HEK293 (cell line): Measurements from ENCODE around the gene TPM2.
A peak's percentile ranks its signal among the peaks of the same experiment; 100 is the strongest.

Experiments
- CTCF ChIA-PET: fragments of 350-600 bp; formaldehyde crosslinking; extraction: SDS; loops from one replicate; lab custom pipeline; 2021; ENCODE audit warnings: antibody characterized with exemption; lab: Yijun Ruan, JAX
- POLR2A ChIA-PET: fragments of 300-600 bp; formaldehyde crosslinking; extraction: SDS; loops from one replicate; lab custom pipeline; 2020; ENCODE audit warnings: antibody characterized with exemption, inconsistent platforms; lab: Yijun Ruan, JAX
- H3K27ac ChIP-seq: fragments of 200-500 bp; sonication (Bioruptor generic); 2 replicates; pipeline ENCODE4 v1.5.1; 2014; ENCODE audit warnings: low read depth, low read length, control low read depth, inconsistent platforms; ENCODE audit errors: extremely low read depth
- H3K36me3 ChIP-seq, 2 experiments: fragments of 200-500 bp in 1 of 2; sonication (Bioruptor generic) in 1 of 2; 1 replicate in 1 of 2; 2 replicates in 1 of 2; pipeline ENCODE4 v1.5.1; 2014 to 2017; ENCODE audit warnings: inconsistent platforms in 2 of 2, low read length in 2 of 2; ENCODE audit not compliant: control insufficient read depth in 2 of 2, insufficient read depth in 1 of 2
- H3K4me1 ChIP-seq: fragments of 200-500 bp; sonication (Bioruptor generic); 2 replicates; pipeline ENCODE4 v1.5.1; 2014; ENCODE audit warnings: mild to moderate bottlenecking, low read length, inconsistent platforms; ENCODE audit not compliant: control insufficient read depth, insufficient read depth
- H3K4me3 ChIP-seq: 2 replicates; pipeline ENCODE4 v1.5.1; 2011; ENCODE audit warnings: low read depth, mild to moderate bottlenecking, control low read depth, low read length, moderate library complexity
- H3K9me3 ChIP-seq: fragments of 200-500 bp; sonication (Bioruptor generic); 2 replicates; pipeline ENCODE4 v1.5.1; 2014; ENCODE audit warnings: low read depth, low read length, inconsistent platforms; ENCODE audit not compliant: control insufficient read depth, insufficient read depth
- GLI4 ChIP-seq: fragments of 450-650 bp; formaldehyde crosslinking; IDR thresholded peaks from 2 replicates; pipeline ENCODE4 v1.5.1; 2016; ENCODE audit warnings: missing biosample characterization, missing genetic modification characterization
- HOXA7 ChIP-seq: sonication (generic); formaldehyde crosslinking; IDR thresholded peaks from 2 replicates; pipeline ENCODE4 v1.8.1; 2022; ENCODE audit warnings: missing genetic modification reagents, borderline replicate concordance
- KLF10 ChIP-seq: fragments of 450-650 bp; IDR thresholded peaks from 2 replicates; pipeline ENCODE4 v1.5.1; 2018; ENCODE audit warnings: missing biosample characterization, mild to moderate bottlenecking, missing genetic modification characterization
- KLF16 ChIP-seq: fragments of 450-650 bp; formaldehyde crosslinking; IDR thresholded peaks from 2 replicates; pipeline ENCODE4 v1.5.1; 2017; ENCODE audit warnings: missing biosample characterization, missing genetic modification characterization
- KLF17 ChIP-seq: fragments of 450-650 bp; formaldehyde crosslinking; IDR thresholded peaks from 2 replicates; pipeline ENCODE4 v1.5.1; 2016; ENCODE audit warnings: missing biosample characterization, missing genetic modification characterization
- REPIN1 ChIP-seq: fragments of 450-650 bp; formaldehyde crosslinking; IDR thresholded peaks from 2 replicates; pipeline ENCODE4 v1.5.1; 2017; ENCODE audit warnings: missing biosample characterization, missing genetic modification characterization, low read depth
- ZBTB17 ChIP-seq: fragments of 450-650 bp; formaldehyde crosslinking; IDR thresholded peaks from 2 replicates; pipeline ENCODE4 v1.5.1; 2016; ENCODE audit warnings: missing biosample characterization, missing genetic modification characterization
- ZBTB20 ChIP-seq: fragments of 450-650 bp; formaldehyde crosslinking; IDR thresholded peaks from 2 replicates; pipeline ENCODE4 v1.5.1; 2016; ENCODE audit warnings: missing biosample characterization, missing genetic modification characterization
- ZNF292 ChIP-seq: fragments of 450-650 bp; formaldehyde crosslinking; IDR thresholded peaks from 2 replicates; pipeline ENCODE4 v1.5.1; 2016; ENCODE audit warnings: low read depth, missing biosample characterization, missing genetic modification characterization, borderline replicate concordance
- ZNF555 ChIP-seq: fragments of 450-650 bp; formaldehyde crosslinking; conservative IDR thresholded peaks from 2 replicates; pipeline ENCODE4 v1.5.1; 2017; ENCODE audit warnings: missing biosample characterization, mild to moderate bottlenecking, missing genetic modification characterization, inconsistent platforms
- ZNF600 ChIP-seq: fragments of 450-650 bp; formaldehyde crosslinking; IDR thresholded peaks from 2 replicates; pipeline ENCODE4 v1.5.1; 2016; ENCODE audit warnings: missing biosample characterization, missing genetic modification characterization
- ZNF629 ChIP-seq: fragments of 450-650 bp; formaldehyde crosslinking; IDR thresholded peaks from 2 replicates; pipeline ENCODE4 v1.5.1; 2017; ENCODE audit warnings: missing biosample characterization, missing genetic modification characterization
- ZNF664 ChIP-seq: fragments of 450-650 bp; formaldehyde crosslinking; IDR thresholded peaks from 2 replicates; pipeline ENCODE4 v1.5.1; 2016; ENCODE audit warnings: missing biosample characterization, missing genetic modification characterization
- ZNF777 ChIP-seq: fragments of 450-650 bp; formaldehyde crosslinking; IDR thresholded peaks from 2 replicates; pipeline ENCODE4 v1.5.1; 2017; ENCODE audit warnings: missing biosample characterization, missing genetic modification characterization, borderline replicate concordance
- ZSCAN5A ChIP-seq: fragments of 450-650 bp; formaldehyde crosslinking; IDR thresholded peaks from 2 replicates; pipeline ENCODE4 v1.5.1; 2016; ENCODE audit warnings: missing biosample characterization, missing genetic modification characterization
- TF ChIP-seq, protein P1 (sequence below): fragments of 450-650 bp; formaldehyde crosslinking; IDR thresholded peaks from 2 replicates; pipeline ENCODE4 v1.5.1; 2016; ENCODE audit warnings: missing biosample characterization, missing genetic modification characterization
- TF ChIP-seq, protein P2 (sequence below): fragments of 450-650 bp; formaldehyde crosslinking; IDR thresholded peaks from 2 replicates; pipeline ENCODE4 v1.5.1; 2016; ENCODE audit warnings: missing biosample characterization, missing genetic modification characterization
- TF ChIP-seq, protein P3 (sequence below): fragments of 450-650 bp; formaldehyde crosslinking; IDR thresholded peaks from 2 replicates; pipeline ENCODE4 v1.5.1; 2017; ENCODE audit warnings: missing biosample characterization, missing genetic modification characterization

The TPM2 gene

DNA sequence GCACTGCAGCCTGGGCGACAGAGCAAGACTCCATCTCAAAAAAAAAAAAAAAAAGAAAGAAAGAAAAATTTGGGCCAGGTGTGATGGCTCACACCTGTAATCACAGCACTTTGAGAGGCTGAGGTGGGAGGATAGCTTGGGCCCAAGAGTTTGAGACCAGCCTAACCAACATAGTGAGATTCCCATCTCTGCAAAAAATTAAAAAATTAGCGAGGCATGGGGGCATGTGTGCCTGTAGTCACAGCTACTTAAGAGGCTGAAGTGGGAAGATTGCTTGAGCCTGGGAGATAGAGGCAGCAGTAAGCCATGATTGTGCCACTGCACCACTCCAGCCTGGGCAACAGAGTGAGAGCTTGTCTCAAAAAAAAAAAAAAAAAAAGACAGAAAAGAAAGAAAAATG is 36.1 kb downstream of the TPM2 start:
- Histone ChIP-seq H3K9me3 (no peaks in the 10 kb centered on the region), H3K27ac (no peak overlapping the region), H3K36me3 (no peaks in the 10 kb centered on the region), H3K4me3 (no peak overlapping the region), H3K4me1 (no peaks in the 10 kb centered on the region)
- CTCF ChIA-PET: interaction anchor here (0.7 kb wide), 1 partner anchor 1642 kb away, joined by 3 read pairs; no protein-coding TSS in a partner anchor
- no peak for TF ChIP-seq KLF17 (tag by site-specific recombination)
- no peak for TF ChIP-seq HOXA7
- TF ChIP-seq, protein P1, sequence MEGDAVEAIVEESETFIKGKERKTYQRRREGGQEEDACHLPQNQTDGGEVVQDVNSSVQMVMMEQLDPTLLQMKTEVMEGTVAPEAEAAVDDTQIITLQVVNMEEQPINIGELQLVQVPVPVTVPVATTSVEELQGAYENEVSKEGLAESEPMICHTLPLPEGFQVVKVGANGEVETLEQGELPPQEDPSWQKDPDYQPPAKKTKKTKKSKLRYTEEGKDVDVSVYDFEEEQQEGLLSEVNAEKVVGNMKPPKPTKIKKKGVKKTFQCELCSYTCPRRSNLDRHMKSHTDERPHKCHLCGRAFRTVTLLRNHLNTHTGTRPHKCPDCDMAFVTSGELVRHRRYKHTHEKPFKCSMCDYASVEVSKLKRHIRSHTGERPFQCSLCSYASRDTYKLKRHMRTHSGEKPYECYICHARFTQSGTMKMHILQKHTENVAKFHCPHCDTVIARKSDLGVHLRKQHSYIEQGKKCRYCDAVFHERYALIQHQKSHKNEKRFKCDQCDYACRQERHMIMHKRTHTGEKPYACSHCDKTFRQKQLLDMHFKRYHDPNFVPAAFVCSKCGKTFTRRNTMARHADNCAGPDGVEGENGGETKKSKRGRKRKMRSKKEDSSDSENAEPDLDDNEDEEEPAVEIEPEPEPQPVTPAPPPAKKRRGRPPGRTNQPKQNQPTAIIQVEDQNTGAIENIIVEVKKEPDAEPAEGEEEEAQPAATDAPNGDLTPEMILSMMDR (tag by site-specific recombination): no peak
- TF ChIP-seq ZSCAN5A (tag by site-specific recombination): no peak
- no peak for TF ChIP-seq ZNF664
- TF ChIP-seq KLF10 (tag by site-specific recombination): no peak
- no peak for TF ChIP-seq KLF16 (tag by site-specific recombination)
- TF ChIP-seq GLI4 (tag by site-specific recombination): no peak
- TF ChIP-seq ZBTB17 (tag by site-specific recombination): no peak
- no peak for TF ChIP-seq ZNF555 (tag by site-specific recombination)
- POLR2A ChIA-PET: interaction anchor here (0.6 kb wide), 1 partner anchor 54 kb away, joined by 3 read pairs; no protein-coding TSS in a partner anchor

DNA sequence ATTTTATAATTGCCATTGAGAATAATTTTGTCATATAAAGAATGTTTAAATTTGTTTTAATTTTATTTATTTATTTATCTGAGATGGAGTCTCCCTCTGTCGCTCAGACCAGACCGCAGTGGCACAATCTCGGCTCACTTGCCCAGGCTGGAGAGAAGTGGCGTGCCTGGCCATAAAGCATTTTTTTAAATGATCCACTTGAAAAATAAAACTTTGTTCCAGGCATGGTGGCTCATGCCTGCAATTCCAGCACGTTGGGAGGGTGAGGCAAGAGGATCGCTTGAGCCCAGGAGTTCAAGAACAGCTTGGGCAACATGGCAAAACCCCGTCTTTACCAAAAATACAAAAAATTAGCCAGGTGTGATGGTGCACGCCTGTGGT is 36.9 kb downstream of the TPM2 start:
- H3K27ac ChIP-seq: no peak overlapping the region
- no peaks in the 10 kb centered on the region for H3K9me3 ChIP-seq
- ChIA-PET POLR2A (interaction anchor here (0.6 to 1.5 kb wide), 3 partner anchors 12 to 1900 kb away, joined by 3 to 5 read pairs (median 4); partner anchors contain the start of gene ARHGEF39), CTCF (no interaction called here)
- no peaks in the 10 kb centered on the region for H3K36me3 ChIP-seq
- TF ChIP-seq, protein P2, sequence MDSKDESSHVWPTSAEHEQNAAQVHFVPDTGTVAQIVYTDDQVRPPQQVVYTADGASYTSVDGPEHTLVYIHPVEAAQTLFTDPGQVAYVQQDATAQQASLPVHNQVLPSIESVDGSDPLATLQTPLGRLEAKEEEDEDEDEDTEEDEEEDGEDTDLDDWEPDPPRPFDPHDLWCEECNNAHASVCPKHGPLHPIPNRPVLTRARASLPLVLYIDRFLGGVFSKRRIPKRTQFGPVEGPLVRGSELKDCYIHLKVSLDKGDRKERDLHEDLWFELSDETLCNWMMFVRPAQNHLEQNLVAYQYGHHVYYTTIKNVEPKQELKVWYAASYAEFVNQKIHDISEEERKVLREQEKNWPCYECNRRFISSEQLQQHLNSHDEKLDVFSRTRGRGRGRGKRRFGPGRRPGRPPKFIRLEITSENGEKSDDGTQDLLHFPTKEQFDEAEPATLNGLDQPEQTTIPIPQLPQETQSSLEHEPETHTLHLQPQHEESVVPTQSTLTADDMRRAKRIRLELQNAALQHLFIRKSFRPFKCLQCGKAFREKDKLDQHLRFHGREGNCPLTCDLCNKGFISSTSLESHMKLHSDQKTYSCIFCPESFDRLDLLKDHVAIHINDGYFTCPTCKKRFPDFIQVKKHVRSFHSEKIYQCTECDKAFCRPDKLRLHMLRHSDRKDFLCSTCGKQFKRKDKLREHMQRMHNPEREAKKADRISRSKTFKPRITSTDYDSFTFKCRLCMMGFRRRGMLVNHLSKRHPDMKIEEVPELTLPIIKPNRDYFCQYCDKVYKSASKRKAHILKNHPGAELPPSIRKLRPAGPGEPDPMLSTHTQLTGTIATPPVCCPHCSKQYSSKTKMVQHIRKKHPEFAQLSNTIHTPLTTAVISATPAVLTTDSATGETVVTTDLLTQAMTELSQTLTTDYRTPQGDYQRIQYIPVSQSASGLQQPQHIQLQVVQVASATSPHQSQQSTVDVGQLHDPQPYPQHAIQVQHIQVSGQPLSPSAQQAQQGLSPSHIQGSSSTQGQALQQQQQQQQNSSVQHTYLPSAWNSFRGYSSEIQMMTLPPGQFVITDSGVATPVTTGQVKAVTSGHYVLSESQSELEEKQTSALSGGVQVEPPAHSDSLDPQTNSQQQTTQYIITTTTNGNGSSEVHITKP: peak; percentile 8; the same call in 1 of the 2 replicates
- TF ChIP-seq ZNF777: no peak
- H3K4me1 ChIP-seq: no peaks in the 10 kb centered on the region
- H3K4me3 ChIP-seq: no peak overlapping the region

DNA sequence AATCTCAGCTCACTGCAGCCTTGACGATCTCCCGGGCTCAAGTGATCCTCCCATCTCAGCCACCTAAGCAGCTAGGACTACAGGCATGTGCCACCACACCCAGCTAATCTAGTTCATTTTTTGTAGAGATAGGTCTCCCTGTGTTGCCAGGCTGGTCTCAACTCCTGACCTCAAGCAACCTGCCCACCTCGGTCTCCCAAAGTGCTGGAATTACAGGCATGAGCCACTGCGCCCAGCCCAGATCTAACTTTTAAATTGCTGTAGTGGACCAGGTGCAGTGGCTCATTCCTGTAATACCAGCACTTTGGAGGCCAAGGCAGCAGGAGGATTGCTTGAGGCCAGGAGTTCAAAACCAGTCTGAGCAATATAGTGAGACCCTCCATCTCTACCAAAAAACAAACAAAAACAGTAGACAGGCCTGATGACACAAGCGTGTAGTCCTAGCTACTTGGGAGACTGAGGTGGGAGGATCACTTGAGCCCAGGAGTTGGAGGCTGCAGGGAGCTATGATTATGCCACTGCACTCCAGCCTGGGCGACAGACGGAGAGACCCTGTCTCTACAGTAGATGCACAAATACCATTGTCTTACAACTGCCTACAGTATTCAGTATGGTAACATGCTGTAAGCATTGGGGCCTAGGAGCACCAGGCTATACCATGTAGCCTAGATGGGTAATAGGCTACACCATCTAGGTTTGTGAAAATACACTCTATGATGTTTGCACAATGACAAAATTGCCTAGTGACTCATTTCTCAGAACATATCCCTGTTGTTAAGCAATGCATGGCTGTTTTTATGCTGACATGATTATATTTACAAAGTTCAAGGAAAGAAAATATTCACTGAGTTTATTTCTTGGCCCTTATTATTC is 37.5 kb downstream of the TPM2 start:
- ChIA-PET POLR2A (interaction anchor here (0.6 to 1.5 kb wide), 4 partner anchors 13 to 1901 kb away, joined by 3 to 5 read pairs (median 4); partner anchors contain the start of gene ARHGEF39), CTCF (no interaction called here)
- H3K36me3 ChIP-seq: no peaks in the 10 kb centered on the region
- H3K4me1 ChIP-seq: no peaks in the 10 kb centered on the region
- H3K27ac ChIP-seq: no peak overlapping the region
- H3K9me3 ChIP-seq: no peaks in the 10 kb centered on the region
- no peak overlapping the region for H3K4me3 ChIP-seq
- 0 out of 2 replicates have a peak, but pooled peaks have one; percentile 21 for TF ChIP-seq ZNF629 (tag by site-specific recombination)
- TF ChIP-seq REPIN1 (tag by site-specific recombination): no peak
- TF ChIP-seq ZNF600 (tag by site-specific recombination): peak; percentile 12; the same call in 1 of the 2 replicates
- no peak for TF ChIP-seq ZBTB20 (tag by site-specific recombination)
- no peak for TF ChIP-seq ZNF292 (tag by site-specific recombination)
- TF ChIP-seq, protein P3, sequence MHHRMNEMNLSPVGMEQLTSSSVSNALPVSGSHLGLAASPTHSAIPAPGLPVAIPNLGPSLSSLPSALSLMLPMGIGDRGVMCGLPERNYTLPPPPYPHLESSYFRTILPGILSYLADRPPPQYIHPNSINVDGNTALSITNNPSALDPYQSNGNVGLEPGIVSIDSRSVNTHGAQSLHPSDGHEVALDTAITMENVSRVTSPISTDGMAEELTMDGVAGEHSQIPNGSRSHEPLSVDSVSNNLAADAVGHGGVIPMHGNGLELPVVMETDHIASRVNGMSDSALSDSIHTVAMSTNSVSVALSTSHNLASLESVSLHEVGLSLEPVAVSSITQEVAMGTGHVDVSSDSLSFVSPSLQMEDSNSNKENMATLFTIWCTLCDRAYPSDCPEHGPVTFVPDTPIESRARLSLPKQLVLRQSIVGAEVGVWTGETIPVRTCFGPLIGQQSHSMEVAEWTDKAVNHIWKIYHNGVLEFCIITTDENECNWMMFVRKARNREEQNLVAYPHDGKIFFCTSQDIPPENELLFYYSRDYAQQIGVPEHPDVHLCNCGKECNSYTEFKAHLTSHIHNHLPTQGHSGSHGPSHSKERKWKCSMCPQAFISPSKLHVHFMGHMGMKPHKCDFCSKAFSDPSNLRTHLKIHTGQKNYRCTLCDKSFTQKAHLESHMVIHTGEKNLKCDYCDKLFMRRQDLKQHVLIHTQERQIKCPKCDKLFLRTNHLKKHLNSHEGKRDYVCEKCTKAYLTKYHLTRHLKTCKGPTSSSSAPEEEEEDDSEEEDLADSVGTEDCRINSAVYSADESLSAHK (tag by site-specific recombination): no peak
